Transverse colon (tissue), 4 donors: ENCODE measurements around the gene UBL3.

Experiments
- EP300 ChIP-seq: sonication (generic); formaldehyde crosslinking; IDR thresholded peaks from one replicate; pipeline ENCODE4 v1.6.1; 2017; ENCODE audit warnings: antibody characterized with exemption, low read depth
- POLR2AphosphoS5 ChIP-seq, 3 donors: sonication (generic); formaldehyde crosslinking; IDR thresholded peaks; one replicate each; pipeline ENCODE4 v1.6.1; 2016; ENCODE audit warnings: antibody characterized with exemption in 3 of 3
- TF ChIP-seq, protein P1 (sequence below), 5 experiments: fragments of 200-600 bp in 3 of 5; fragments of 450-650 bp in 2 of 5; sonication (generic) in 3 of 5; IDR thresholded peaks; 1 replicate in 2 of 5; 2 replicates in 3 of 5; pipeline ENCODE4 v1.5.1; 2016 to 2017; ENCODE audit warnings: antibody characterized with exemption in 5 of 5, inconsistent platforms in 3 of 5, mild to moderate bottlenecking in 2 of 5, moderate library complexity in 1 of 5

DNA sequence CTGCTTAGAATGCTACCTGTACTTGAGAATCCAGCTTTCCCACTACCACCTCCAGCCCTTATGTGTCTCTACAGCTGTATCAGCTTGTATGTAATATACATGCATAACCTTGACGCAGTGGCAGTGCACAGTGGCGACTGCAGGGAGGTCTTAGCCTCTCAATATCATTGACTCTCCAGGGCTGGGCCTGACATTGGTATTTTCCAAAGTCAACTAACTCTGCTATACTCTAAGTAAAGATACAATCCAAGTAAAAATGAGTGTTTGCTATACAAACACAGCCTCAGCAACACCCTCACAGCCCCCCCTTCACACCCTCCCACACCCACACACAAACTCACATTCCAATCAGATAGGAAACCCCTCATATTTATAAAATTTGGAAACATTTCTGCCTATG is 6.7 kb upstream of the UBL3 start:
- no peak for TF ChIP-seq EP300
- TF ChIP-seq POLR2AphosphoS5 (IDR thresholded peaks at IDR 0.05) = no peak
- TF ChIP-seq, protein P1, sequence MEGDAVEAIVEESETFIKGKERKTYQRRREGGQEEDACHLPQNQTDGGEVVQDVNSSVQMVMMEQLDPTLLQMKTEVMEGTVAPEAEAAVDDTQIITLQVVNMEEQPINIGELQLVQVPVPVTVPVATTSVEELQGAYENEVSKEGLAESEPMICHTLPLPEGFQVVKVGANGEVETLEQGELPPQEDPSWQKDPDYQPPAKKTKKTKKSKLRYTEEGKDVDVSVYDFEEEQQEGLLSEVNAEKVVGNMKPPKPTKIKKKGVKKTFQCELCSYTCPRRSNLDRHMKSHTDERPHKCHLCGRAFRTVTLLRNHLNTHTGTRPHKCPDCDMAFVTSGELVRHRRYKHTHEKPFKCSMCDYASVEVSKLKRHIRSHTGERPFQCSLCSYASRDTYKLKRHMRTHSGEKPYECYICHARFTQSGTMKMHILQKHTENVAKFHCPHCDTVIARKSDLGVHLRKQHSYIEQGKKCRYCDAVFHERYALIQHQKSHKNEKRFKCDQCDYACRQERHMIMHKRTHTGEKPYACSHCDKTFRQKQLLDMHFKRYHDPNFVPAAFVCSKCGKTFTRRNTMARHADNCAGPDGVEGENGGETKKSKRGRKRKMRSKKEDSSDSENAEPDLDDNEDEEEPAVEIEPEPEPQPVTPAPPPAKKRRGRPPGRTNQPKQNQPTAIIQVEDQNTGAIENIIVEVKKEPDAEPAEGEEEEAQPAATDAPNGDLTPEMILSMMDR (IDR thresholded peaks at IDR 0.05) = no peak
